ENCODE results near the gene LMO4. TPM values are rescaled to one million over a fixed set of nuclear protein-coding genes. Genes with fewer than 3 reads are reported as not detected.

Gene LMO4
- total RNA-seq, 1 experiment from 2014 or later: 38.5 TPM

DNA sequence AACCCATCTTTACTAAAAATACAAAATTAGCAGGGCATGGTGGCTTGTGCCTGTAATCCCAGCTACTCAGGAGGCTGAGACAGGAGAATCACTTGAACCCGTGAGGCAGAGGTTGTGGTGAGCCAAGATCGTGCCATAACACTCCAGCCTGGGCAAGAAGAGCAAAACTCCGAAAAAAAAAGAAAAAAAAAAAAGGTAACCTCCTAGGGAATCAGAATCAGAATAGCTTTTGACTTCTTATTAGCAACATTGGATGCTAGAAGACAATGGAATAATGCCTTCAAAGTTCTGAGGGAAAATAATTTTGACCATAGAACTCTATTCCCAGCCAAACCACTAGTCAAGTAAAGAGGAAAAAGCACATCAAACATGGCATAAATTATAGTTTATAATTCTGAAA, 60.9 kb downstream of the LMO4 start:
- ChIA-PET CTCF (no interaction called here), POLR2A (no interaction called here), RAD21 (ENCODE audit: low non-redundant PET in 1 of 2, low total read pairs in 2 of 2, uncharacterized antibody in 2 of 2, unreplicated experiment in 2 of 2) (no interaction called here)
- no peaks in the 10 kb centered on the region for H3K36me3 ChIP-seq (ENCODE audit: control insufficient read depth in 1 of 2, insufficient read depth in 2 of 2, low read length in 2 of 2)
- ATAC-seq (no peak), DNase-seq (ENCODE audit: low read depth, low spot score) (no peak)
- TF ChIP-seq TCF7L2 (IDR thresholded peaks at IDR 0.05; ENCODE audit: borderline replicate concordance, extremely low read depth, insufficient read depth, insufficient read length) (no peak), SRF (IDR thresholded peaks at IDR 0.05; ENCODE audit: low read depth) (no peak)
- no peaks in the 10 kb centered on the region for H3K27me3 ChIP-seq (ENCODE audit: insufficient read depth, low read length)
- intact Hi-C loops (cut with micrococcal nuclease): no loop called here
- no peaks in the 10 kb centered on the region for H3K79me2 ChIP-seq (ENCODE audit: insufficient read depth, low read length)
- no peaks in the 10 kb centered on the region for H3K9me2 ChIP-seq (ENCODE audit: insufficient read depth)
- no peaks in the 10 kb centered on the region for H4K20me1 ChIP-seq (ENCODE audit: insufficient read depth)
- no TSS peak for BruUV-seq (replicated peaks)
- H3K9me3 ChIP-seq (ENCODE audit: control insufficient read depth in 1 of 2, insufficient read depth in 1 of 2, low read depth in 1 of 2, low read length in 2 of 2): peaks cover 0 to 3% of the 10 kb centered on the region in 2 experiments; a peak in 1 of 4 replicates
- H3K27ac ChIP-seq (ENCODE audit: low read depth, low read length): no peak overlapping the region
- H3K4me2 ChIP-seq (ENCODE audit: low read length): no peak overlapping the region
- no peak overlapping the region for H2AFZ ChIP-seq (ENCODE audit: low read depth, low read length, poor library complexity, severe bottlenecking)
- peaks cover 8 to 16% of the 10 kb centered on the region in 2 experiments for H3K4me1 ChIP-seq (ENCODE audit: control insufficient read depth in 1 of 2, insufficient read depth in 2 of 2, low read length in 2 of 2)
- H3K4me3 ChIP-seq (replicated peaks in 1 of 2; ENCODE audit: low read depth in 1 of 2, low read length in 2 of 2): no peak overlapping the region
- H3K9ac ChIP-seq (ENCODE audit: low read length): no peak overlapping the region

GRCh38 chr1:87392248-87393192, 63.8 kb downstream of the LMO4 start:
- Histone ChIP-seq H3K27ac (ENCODE audit: low read depth, low read length) (no peak overlapping the region), H3K9me2 (ENCODE audit: insufficient read depth) (no peaks in the 10 kb centered on the region), H3K4me2 (ENCODE audit: low read length) (peak overlapping the region; percentile 66), H3K9ac (ENCODE audit: low read length) (no peak overlapping the region), H2AFZ (ENCODE audit: low read depth, low read length, poor library complexity, severe bottlenecking) (peak overlapping the region; percentile 75), H3K4me3 (replicated peaks in 1 of 2; ENCODE audit: low read depth in 1 of 2, low read length in 2 of 2) (peak overlapping the region in 1 of 2 experiments; percentile 26; a peak in 1 of 4 replicates), H4K20me1 (ENCODE audit: insufficient read depth) (no peaks in the 10 kb centered on the region), H3K9me3 (ENCODE audit: control insufficient read depth in 1 of 2, insufficient read depth in 1 of 2, low read depth in 1 of 2, low read length in 2 of 2) (peaks cover 0 to 3% of the 10 kb centered on the region in 2 experiments; a peak in 1 of 4 replicates), H3K79me2 (ENCODE audit: insufficient read depth, low read length) (no peaks in the 10 kb centered on the region), H3K36me3 (ENCODE audit: control insufficient read depth in 1 of 2, insufficient read depth in 2 of 2, low read length in 2 of 2) (no peaks in the 10 kb centered on the region), H3K27me3 (ENCODE audit: insufficient read depth, low read length) (no peaks in the 10 kb centered on the region), H3K4me1 (ENCODE audit: control insufficient read depth in 1 of 2, insufficient read depth in 2 of 2, low read length in 2 of 2) (peaks cover 8 to 16% of the 10 kb centered on the region in 2 experiments)
- ChIA-PET RAD21 (ENCODE audit: low non-redundant PET in 1 of 2, low total read pairs in 2 of 2, uncharacterized antibody in 2 of 2, unreplicated experiment in 2 of 2) (no interaction called here), POLR2A (no interaction called here), CTCF (no interaction called here)
- DNase-seq (ENCODE audit: low read depth, low spot score): no peak
- TF ChIP-seq CBX3 (IDR thresholded peaks at IDR 0.05; ENCODE audit: low read depth) (peak; percentile 65), SRF (IDR thresholded peaks at IDR 0.05; ENCODE audit: low read depth) (no peak), SP1 (IDR thresholded peaks at IDR 0.05; ENCODE audit: low read depth) (0 out of 2 replicates have a peak, but pooled peaks have one; percentile 25), POLR2A (IDR thresholded peaks at IDR 0.05; ENCODE audit: borderline replicate concordance, extremely low read depth, insufficient read depth, insufficient read length) (no peak), ZFX (IDR thresholded peaks at IDR 0.05) (no peak), ATF3 (IDR thresholded peaks at IDR 0.05) (no peak), FOSL1 (IDR thresholded peaks at IDR 0.05; ENCODE audit: low read depth) (peak; percentile 70), JUND (IDR thresholded peaks at IDR 0.05) (peak; percentile 66)
- TF ChIP-seq, protein P1, sequence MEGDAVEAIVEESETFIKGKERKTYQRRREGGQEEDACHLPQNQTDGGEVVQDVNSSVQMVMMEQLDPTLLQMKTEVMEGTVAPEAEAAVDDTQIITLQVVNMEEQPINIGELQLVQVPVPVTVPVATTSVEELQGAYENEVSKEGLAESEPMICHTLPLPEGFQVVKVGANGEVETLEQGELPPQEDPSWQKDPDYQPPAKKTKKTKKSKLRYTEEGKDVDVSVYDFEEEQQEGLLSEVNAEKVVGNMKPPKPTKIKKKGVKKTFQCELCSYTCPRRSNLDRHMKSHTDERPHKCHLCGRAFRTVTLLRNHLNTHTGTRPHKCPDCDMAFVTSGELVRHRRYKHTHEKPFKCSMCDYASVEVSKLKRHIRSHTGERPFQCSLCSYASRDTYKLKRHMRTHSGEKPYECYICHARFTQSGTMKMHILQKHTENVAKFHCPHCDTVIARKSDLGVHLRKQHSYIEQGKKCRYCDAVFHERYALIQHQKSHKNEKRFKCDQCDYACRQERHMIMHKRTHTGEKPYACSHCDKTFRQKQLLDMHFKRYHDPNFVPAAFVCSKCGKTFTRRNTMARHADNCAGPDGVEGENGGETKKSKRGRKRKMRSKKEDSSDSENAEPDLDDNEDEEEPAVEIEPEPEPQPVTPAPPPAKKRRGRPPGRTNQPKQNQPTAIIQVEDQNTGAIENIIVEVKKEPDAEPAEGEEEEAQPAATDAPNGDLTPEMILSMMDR (IDR thresholded peaks at IDR 0.05 in 2 of 3, conservative IDR thresholded peaks at IDR 0.05 in 1 of 3; ENCODE audit: borderline replicate concordance in 1 of 3, insufficient read depth in 1 of 3, low read depth in 2 of 3, low read length in 2 of 3): no peak
- BruUV-seq (replicated peaks): no TSS peak
- intact Hi-C loops (cut with micrococcal nuclease): no loop called here
- ATAC-seq: peak; percentile 72
